Measurements from ENCODE around the gene SEC62. TPM values are rescaled to one million over a fixed set of nuclear protein-coding genes. Genes with fewer than 3 reads are reported as not detected.

The SEC62 gene
- polyA plus RNA-seq, 1 donor from 2014 or later: 273 TPM

DNA sequence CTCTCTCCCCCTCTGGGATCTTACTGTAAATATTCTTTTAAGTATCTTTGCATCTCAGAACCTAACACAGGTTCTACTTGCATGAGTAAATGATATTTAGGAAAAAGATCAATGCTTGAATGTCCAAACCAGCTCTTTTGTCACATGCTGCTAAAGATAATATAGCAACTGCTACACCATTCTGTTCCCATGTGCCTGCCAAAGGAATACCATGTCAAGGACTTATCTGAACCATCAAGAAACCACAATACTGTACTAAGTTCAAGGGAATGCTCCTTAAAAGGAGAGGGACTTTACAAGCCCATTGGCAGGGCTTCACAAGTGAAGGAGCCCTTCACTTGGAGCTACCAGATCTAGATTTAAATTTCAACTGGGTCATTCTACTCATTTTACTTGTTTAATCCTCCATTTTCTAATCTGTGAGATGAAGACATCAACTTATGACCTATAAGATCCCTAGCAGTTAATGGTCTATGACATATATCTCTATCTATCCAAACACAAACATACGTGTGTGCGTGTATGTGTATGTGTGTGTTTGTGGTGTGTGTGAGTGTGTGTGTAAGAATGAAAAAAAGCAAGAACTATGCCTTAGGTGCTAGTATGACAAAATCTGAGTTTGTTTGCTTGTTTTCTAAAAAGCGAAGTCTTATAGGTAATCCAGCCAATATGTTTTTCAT lies 13.0 kb upstream of the SEC62 start:
- Mint-ChIP-seq H3K27ac (peak overlapping the region in 2 of 3 donors; percentile 0 to 60), H3K36me3 (no peaks in the 10 kb centered on the region), H3K27me3 (no peaks in the 10 kb centered on the region), H3K4me1 (peaks cover 15 to 32% (median 23%) of the 10 kb centered on the region in 3 donors), H3K4me3 (peak overlapping the region in 2 of 4 donors; percentile 19 to 23), H3K9me3 (peaks cover 0 to 4% (median 0%) of the 10 kb centered on the region in 3 donors)

DNA sequence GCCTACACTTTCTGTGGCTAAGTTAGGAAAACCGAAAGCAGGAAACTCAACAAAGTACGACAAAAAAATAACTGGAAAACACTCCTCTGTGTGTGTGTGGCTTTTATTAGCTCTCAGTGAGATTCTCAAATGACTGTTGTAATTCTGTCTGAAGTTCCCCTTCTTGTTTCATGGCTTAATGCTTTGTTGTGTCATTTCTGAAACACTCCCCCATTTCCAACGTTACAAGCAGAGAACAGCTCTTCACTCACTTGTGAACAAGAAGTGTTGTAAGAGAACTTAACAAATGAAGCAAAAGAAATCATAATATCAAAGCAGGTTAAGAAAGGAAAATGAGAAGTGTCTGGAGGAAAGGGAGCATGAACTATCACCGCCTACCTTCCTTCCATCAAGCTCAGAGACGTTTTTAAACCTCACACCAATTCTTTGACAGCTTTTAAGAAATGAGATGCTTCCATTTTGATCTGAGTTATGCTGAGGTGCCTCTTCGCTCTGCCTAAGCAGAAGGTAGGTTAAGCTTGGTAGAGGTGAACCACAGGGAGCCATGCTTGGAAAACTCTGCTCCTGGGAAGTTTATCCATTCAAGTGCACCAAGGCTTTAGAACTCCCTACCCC lies 12.4 kb upstream of the SEC62 start:
- peak overlapping the region in 3 of 4 donors; percentile 19 to 61 (median 27) for H3K4me3 Mint-ChIP-seq

DNA sequence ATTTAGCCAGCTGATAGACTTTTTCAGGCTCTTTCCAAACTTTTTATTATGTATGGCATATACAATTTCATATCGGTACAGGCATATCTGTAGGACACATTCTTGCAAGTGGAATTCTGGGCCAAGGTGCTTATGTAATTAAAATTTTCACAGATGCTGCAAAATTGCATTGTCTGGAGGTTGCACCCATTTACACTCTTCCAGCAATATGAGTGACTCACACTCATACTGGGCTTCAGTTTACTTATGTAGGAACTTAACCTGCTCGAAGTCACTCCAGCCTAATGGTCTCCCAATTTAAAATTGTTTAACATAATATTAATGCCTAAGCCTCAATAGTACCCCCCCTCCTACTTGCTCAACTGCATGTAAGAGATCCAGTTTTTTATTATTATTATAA lies 11.2 kb upstream of the SEC62 start:
- H3K27me3 Mint-ChIP-seq: no peaks in the 10 kb centered on the region
- no peak overlapping the region for H3K27ac Mint-ChIP-seq
- H3K4me1 Mint-ChIP-seq: peaks cover 12 to 25% (median 19%) of the 10 kb centered on the region in 3 donors
- no peaks in the 10 kb centered on the region for H3K36me3 Mint-ChIP-seq
- no peak overlapping the region for H3K4me3 Mint-ChIP-seq
- peaks cover 0 to 4% (median 0%) of the 10 kb centered on the region in 3 donors for H3K9me3 Mint-ChIP-seq

More for the DNA sequence above, 12.4 kb upstream of the SEC62 start:
- Mint-ChIP-seq H3K9me3 (peaks cover 0 to 4% (median 0%) of the 10 kb centered on the region in 3 donors), H3K27me3 (no peaks in the 10 kb centered on the region), H3K4me1 (peaks cover 12 to 25% (median 24%) of the 10 kb centered on the region in 3 donors), H3K36me3 (no peaks in the 10 kb centered on the region), H3K27ac (peak overlapping the region in 2 of 3 donors; percentile 0 to 60)

DNA sequence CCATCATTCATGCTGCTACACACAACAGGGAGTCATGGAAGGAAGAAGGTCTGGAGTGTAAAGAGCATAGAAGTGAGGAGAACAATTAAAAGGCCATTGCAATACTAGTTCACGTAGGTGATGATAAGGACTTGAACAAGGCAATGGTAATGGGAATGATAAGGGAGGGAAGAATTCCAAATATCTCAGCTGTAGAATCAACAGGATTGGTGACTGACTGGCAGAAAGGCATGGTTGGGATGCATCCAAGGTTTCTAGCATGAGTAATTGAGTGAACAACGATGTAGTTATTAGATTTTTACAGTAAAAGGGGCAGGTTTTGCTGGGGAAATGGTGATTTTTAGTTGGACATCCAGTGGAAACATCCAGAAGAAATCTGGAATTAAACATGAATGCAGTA lies 2.4 kb upstream of the SEC62 start:
- H3K36me3 Mint-ChIP-seq: peaks cover 1% of the 10 kb centered on the region
- H3K4me1 Mint-ChIP-seq: peaks cover 33 to 64% (median 51%) of the 10 kb centered on the region in 3 donors
- H3K27me3 Mint-ChIP-seq: no peaks in the 10 kb centered on the region
- peaks cover 0 to 4% (median 0%) of the 10 kb centered on the region in 3 donors for H3K9me3 Mint-ChIP-seq
- H3K27ac Mint-ChIP-seq: peak overlapping the region in 1 of 3 donors; percentile 99
- peak overlapping the region in 3 of 4 donors; percentile 15 to 88 (median 35) for H3K4me3 Mint-ChIP-seq

- peak overlapping the region; percentile 88 to 99 (median 95) for H3K4me3 Mint-ChIP-seq
- H3K27me3 Mint-ChIP-seq: no peaks in the 10 kb centered on the region
- peak overlapping the region; percentile 97 to 99 (median 98) for H3K27ac Mint-ChIP-seq
- H3K9me3 Mint-ChIP-seq: peaks cover 0 to 4% (median 0%) of the 10 kb centered on the region in 3 donors
- peaks cover 42 to 70% (median 65%) of the 10 kb centered on the region in 3 donors for H3K4me1 Mint-ChIP-seq
- H3K36me3 Mint-ChIP-seq: peaks cover 1% of the 10 kb centered on the region
These were observed 812 bp upstream of the SEC62 start for GRCh38 chr3:169965562-169966427.

DNA sequence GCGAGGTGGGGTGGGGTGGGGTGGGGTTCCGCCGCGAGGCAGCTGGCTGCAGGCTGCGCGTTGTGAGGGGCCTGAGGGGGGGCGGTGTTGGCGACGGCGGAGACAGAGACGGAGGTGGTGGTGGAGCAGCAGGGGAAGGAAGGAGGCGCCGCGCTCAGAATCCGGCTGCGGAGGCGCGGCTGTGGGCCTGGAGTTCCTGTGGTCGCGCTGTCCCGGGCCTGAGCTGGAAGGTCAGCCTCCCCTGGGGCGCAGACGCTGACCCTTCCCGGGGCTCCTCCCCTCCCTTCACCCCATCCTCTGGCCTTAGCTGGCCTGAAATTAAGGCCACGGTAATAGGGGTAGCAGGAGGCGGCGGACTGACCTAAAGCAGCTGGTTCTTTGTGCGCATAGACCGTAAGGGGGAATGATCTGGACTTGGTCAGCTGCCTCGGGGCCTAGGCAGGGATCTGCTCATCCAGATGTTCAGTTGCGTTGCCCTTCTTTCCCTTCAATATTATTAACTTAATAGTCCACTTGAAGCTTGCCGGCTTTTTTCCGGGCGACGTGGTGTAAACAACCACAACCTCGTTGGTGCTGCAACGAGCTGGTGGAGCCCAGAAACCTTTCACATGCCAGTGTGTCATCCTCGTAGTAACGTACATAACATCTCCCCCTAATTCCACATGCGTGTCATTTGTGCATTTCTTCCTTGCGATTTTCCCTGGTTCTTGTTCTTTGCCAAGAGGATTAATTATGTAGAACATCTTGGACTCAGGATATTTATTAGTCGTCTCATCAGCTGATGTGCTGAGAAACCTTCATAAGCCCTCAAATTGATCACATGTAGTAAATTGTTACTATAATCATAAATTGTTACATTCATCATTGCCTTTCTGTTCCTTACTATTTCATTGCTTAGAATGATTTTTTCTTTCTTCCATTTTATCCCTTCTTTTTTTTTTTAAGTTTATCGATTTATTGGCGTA lies 626 bp downstream of the SEC62 start:
- peaks cover 45 to 72% (median 67%) of the 10 kb centered on the region in 3 donors for H3K4me1 Mint-ChIP-seq
- H3K4me3 Mint-ChIP-seq: peak overlapping the region; percentile 88 to 99 (median 95)
- H3K27ac Mint-ChIP-seq: peak overlapping the region; percentile 97 to 99 (median 98)
- H3K9me3 Mint-ChIP-seq: peaks cover 0 to 2% (median 0%) of the 10 kb centered on the region in 3 donors
- H3K36me3 Mint-ChIP-seq: no peaks in the 10 kb centered on the region
- no peaks in the 10 kb centered on the region for H3K27me3 Mint-ChIP-seq

GRCh38 chr3:169968224-169968885 lies 1.7 kb downstream of the SEC62 start:
- no peaks in the 10 kb centered on the region for H3K36me3 Mint-ChIP-seq
- H3K4me3 Mint-ChIP-seq: peak overlapping the region; percentile 88 to 99 (median 95)
- H3K9me3 Mint-ChIP-seq: no peaks in the 10 kb centered on the region
- peaks cover 42 to 67% (median 63%) of the 10 kb centered on the region in 3 donors for H3K4me1 Mint-ChIP-seq
- no peaks in the 10 kb centered on the region for H3K27me3 Mint-ChIP-seq
- H3K27ac Mint-ChIP-seq: peak overlapping the region; percentile 86 to 99 (median 97)

GRCh38 chr3:169969174-169970095 lies 2.8 kb downstream of the SEC62 start:
- peak overlapping the region; percentile 86 to 99 (median 97) for H3K27ac Mint-ChIP-seq
- peak overlapping the region; percentile 38 to 99 (median 93) for H3K4me3 Mint-ChIP-seq
- H3K9me3 Mint-ChIP-seq: no peaks in the 10 kb centered on the region
- H3K4me1 Mint-ChIP-seq: peaks cover 44 to 66% (median 65%) of the 10 kb centered on the region in 3 donors
- no peaks in the 10 kb centered on the region for H3K27me3 Mint-ChIP-seq
- no peaks in the 10 kb centered on the region for H3K36me3 Mint-ChIP-seq

GRCh38 chr3:169970847-169971246 lies 4.2 kb downstream of the SEC62 start:
- Mint-ChIP-seq H3K4me1 (peaks cover 38 to 56% (median 55%) of the 10 kb centered on the region in 3 donors), H3K27ac (peak overlapping the region in 2 of 3 donors; percentile 18 to 59), H3K27me3 (no peaks in the 10 kb centered on the region), H3K4me3 (no peak overlapping the region), H3K9me3 (no peaks in the 10 kb centered on the region), H3K36me3 (no peaks in the 10 kb centered on the region)

GRCh38 chr3:169971522-169971921 lies 4.9 kb downstream of the SEC62 start:
- Mint-ChIP-seq H3K27me3 (no peaks in the 10 kb centered on the region), H3K36me3 (peaks cover 3% of the 10 kb centered on the region), H3K4me3 (peak overlapping the region in 3 of 4 donors; percentile 19 to 48 (median 19)), H3K9me3 (no peaks in the 10 kb centered on the region), H3K4me1 (peaks cover 34 to 54% (median 49%) of the 10 kb centered on the region in 3 donors), H3K27ac (peak overlapping the region in 2 of 3 donors; percentile 9 to 18)

DNA sequence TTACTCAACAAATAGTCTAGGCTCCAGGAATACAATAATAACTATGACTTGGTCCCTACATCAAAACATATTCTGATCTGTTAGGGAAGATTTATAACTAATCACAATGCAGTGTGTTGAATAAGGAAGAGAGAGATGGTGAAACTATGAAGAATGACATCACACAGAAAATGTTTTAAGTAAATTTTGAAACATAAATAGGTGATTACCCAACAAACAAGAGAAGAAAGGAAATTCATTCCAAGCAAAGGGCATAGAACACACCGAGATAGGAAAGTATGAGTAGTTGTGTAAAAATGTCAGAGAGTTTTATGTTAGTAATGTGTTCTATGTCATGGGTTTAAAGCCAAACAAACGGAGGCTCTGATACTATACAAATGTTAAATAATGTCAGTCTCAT lies 13.4 kb downstream of the SEC62 start:
- peaks cover 7% of the 10 kb centered on the region for H3K36me3 Mint-ChIP-seq
- no peaks in the 10 kb centered on the region for H3K9me3 Mint-ChIP-seq
- H3K27ac Mint-ChIP-seq: peak overlapping the region; percentile 15 to 81 (median 39)
- peaks cover 4 to 21% (median 9%) of the 10 kb centered on the region in 3 donors for H3K4me1 Mint-ChIP-seq
- H3K4me3 Mint-ChIP-seq: no peak overlapping the region
- no peaks in the 10 kb centered on the region for H3K27me3 Mint-ChIP-seq

GRCh38 chr3:169984292-169984691 lies 17.7 kb downstream of the SEC62 start:
- peaks cover 2 to 8% (median 4%) of the 10 kb centered on the region in 3 donors for H3K4me1 Mint-ChIP-seq
- no peak overlapping the region for H3K27ac Mint-ChIP-seq
- no peak overlapping the region for H3K4me3 Mint-ChIP-seq
- peaks cover 14% of the 10 kb centered on the region for H3K36me3 Mint-ChIP-seq
- H3K9me3 Mint-ChIP-seq: no peaks in the 10 kb centered on the region
- no peaks in the 10 kb centered on the region for H3K27me3 Mint-ChIP-seq

Data from IgD-negative memory B cell (primary cell).